Measurements from ENCODE around the gene SYT8. TPM values are rescaled to one million over a fixed set of nuclear protein-coding genes. Genes with fewer than 3 reads are reported as not detected.

Gene SYT8
- total RNA-seq, 2 donors from 2014 or later: not detected

GRCh38 chr11:1843098-1843473 lies 8.3 kb downstream of the SYT8 start:
- peaks cover 22% of the 10 kb centered on the region for H3K4me1 Mint-ChIP-seq

GRCh38 chr11:1843796-1844195 lies 9.0 kb downstream of the SYT8 start:
- Mint-ChIP-seq H3K4me1 (peaks cover 22% of the 10 kb centered on the region), H3K4me3 (peak overlapping the region; percentile 79), H3K36me3 (ENCODE audit: low read depth) (no peaks in the 10 kb centered on the region), H3K27me3 (no peaks in the 10 kb centered on the region), H3K9me3 (no peaks in the 10 kb centered on the region), H3K27ac (peak overlapping the region; percentile 95)
- no peak for ATAC-seq (replicated peaks)

More at GRCh38 chr11:1843098-1843473, 8.3 kb downstream of the SYT8 start:
- Mint-ChIP-seq H3K4me3 (peak overlapping the region; percentile 79), H3K9me3 (no peaks in the 10 kb centered on the region), H3K27me3 (no peaks in the 10 kb centered on the region), H3K27ac (peak overlapping the region; percentile 95), H3K36me3 (ENCODE audit: low read depth) (no peaks in the 10 kb centered on the region)
- no peak for ATAC-seq (replicated peaks)

GRCh38 chr11:1844221-1845094 lies 9.7 kb downstream of the SYT8 start:
- no peaks in the 10 kb centered on the region for H3K27me3 Mint-ChIP-seq
- peak overlapping the region; percentile 95 for H3K27ac Mint-ChIP-seq
- H3K4me1 Mint-ChIP-seq: peaks cover 22% of the 10 kb centered on the region
- no peaks in the 10 kb centered on the region for H3K9me3 Mint-ChIP-seq
- H3K4me3 Mint-ChIP-seq: peak overlapping the region; percentile 79
- peak; percentile 83 for ATAC-seq (replicated peaks)
- H3K36me3 Mint-ChIP-seq (ENCODE audit: low read depth): no peaks in the 10 kb centered on the region

- ATAC-seq (replicated peaks): no peak
Measured at GRCh38 chr11:1845095-1845429, 10.3 kb downstream of the SYT8 start.

GRCh38 chr11:1845561-1846452 lies 11.0 kb downstream of the SYT8 start:
- H3K36me3 Mint-ChIP-seq (ENCODE audit: low read depth): no peaks in the 10 kb centered on the region
- peak overlapping the region; percentile 95 for H3K27ac Mint-ChIP-seq
- ATAC-seq (replicated peaks): peak; percentile 59
- H3K4me3 Mint-ChIP-seq: peak overlapping the region; percentile 79
- H3K9me3 Mint-ChIP-seq: no peaks in the 10 kb centered on the region
- H3K27me3 Mint-ChIP-seq: no peaks in the 10 kb centered on the region
- H3K4me1 Mint-ChIP-seq: peaks cover 22% of the 10 kb centered on the region

More at GRCh38 chr11:1845095-1845429, 10.3 kb downstream of the SYT8 start:
- H3K4me3 Mint-ChIP-seq: peak overlapping the region; percentile 79
- no peaks in the 10 kb centered on the region for H3K9me3 Mint-ChIP-seq
- H3K27me3 Mint-ChIP-seq: no peaks in the 10 kb centered on the region
- H3K27ac Mint-ChIP-seq: peak overlapping the region; percentile 95
- no peaks in the 10 kb centered on the region for H3K36me3 Mint-ChIP-seq (ENCODE audit: low read depth)
- H3K4me1 Mint-ChIP-seq: peaks cover 22% of the 10 kb centered on the region

GRCh38 chr11:1846453-1846932 lies 11.7 kb downstream of the SYT8 start:
- Mint-ChIP-seq H3K27ac (peak overlapping the region; percentile 78), H3K36me3 (ENCODE audit: low read depth) (no peaks in the 10 kb centered on the region), H3K4me1 (peaks cover 22% of the 10 kb centered on the region), H3K27me3 (no peaks in the 10 kb centered on the region), H3K4me3 (no peak overlapping the region), H3K9me3 (no peaks in the 10 kb centered on the region)
- ATAC-seq (replicated peaks): no peak

- Mint-ChIP-seq H3K4me1 (peaks cover 24% of the 10 kb centered on the region), H3K36me3 (ENCODE audit: low read depth) (no peaks in the 10 kb centered on the region), H3K4me3 (no peak overlapping the region), H3K27me3 (no peaks in the 10 kb centered on the region), H3K9me3 (no peaks in the 10 kb centered on the region), H3K27ac (peak overlapping the region; percentile 78)
- no peak for ATAC-seq (replicated peaks)
Measured at GRCh38 chr11:1847006-1847735, 12.4 kb downstream of the SYT8 start.

- H3K4me1 Mint-ChIP-seq: peaks cover 32% of the 10 kb centered on the region
- H3K27me3 Mint-ChIP-seq: no peaks in the 10 kb centered on the region
- no peak overlapping the region for H3K4me3 Mint-ChIP-seq
- ATAC-seq (replicated peaks): no peak
- peaks cover 6% of the 10 kb centered on the region for H3K36me3 Mint-ChIP-seq (ENCODE audit: low read depth)
- H3K27ac Mint-ChIP-seq: peak overlapping the region; percentile 70
- H3K9me3 Mint-ChIP-seq: no peaks in the 10 kb centered on the region
Measured at GRCh38 chr11:1847926-1848639, 13.3 kb downstream of the SYT8 start.

GRCh38 chr11:1848640-1849430 lies 14.0 kb downstream of the SYT8 start:
- Mint-ChIP-seq H3K27me3 (no peaks in the 10 kb centered on the region), H3K9me3 (no peaks in the 10 kb centered on the region), H3K4me3 (peak overlapping the region; percentile 99), H3K4me1 (peaks cover 24% of the 10 kb centered on the region), H3K27ac (peak overlapping the region; percentile 100), H3K36me3 (ENCODE audit: low read depth) (peaks cover 13% of the 10 kb centered on the region)
- ATAC-seq (replicated peaks): no peak

GRCh38 chr11:1851468-1852180 lies 16.8 kb downstream of the SYT8 start:
- peaks cover 10% of the 10 kb centered on the region for H3K4me1 Mint-ChIP-seq
- H3K27ac Mint-ChIP-seq: peak overlapping the region; percentile 100
- H3K27me3 Mint-ChIP-seq: no peaks in the 10 kb centered on the region
- H3K9me3 Mint-ChIP-seq: no peaks in the 10 kb centered on the region
- ATAC-seq (replicated peaks): no peak
- H3K4me3 Mint-ChIP-seq: peak overlapping the region; percentile 99
- H3K36me3 Mint-ChIP-seq (ENCODE audit: low read depth): peaks cover 29% of the 10 kb centered on the region

- no peak for ATAC-seq (replicated peaks)
- no peaks in the 10 kb centered on the region for H3K9me3 Mint-ChIP-seq
- peak overlapping the region; percentile 100 for H3K27ac Mint-ChIP-seq
- no peaks in the 10 kb centered on the region for H3K27me3 Mint-ChIP-seq
- peaks cover 34% of the 10 kb centered on the region for H3K36me3 Mint-ChIP-seq (ENCODE audit: low read depth)
- peak overlapping the region; percentile 99 for H3K4me3 Mint-ChIP-seq
- H3K4me1 Mint-ChIP-seq: peaks cover 10% of the 10 kb centered on the region
Measured at GRCh38 chr11:1852271-1852876, 17.6 kb downstream of the SYT8 start.

GRCh38 chr11:1852877-1853276 lies 18.1 kb downstream of the SYT8 start, which contains the start of gene LSP1:
LSP1 (plus strand) TSS chr11:1853084; CDS start chr11:1853145, 61 bp downstream.
- H3K27me3 Mint-ChIP-seq: no peaks in the 10 kb centered on the region

More at GRCh38 chr11:1852877-1853276, 18.1 kb downstream of the SYT8 start, which contains the start of gene LSP1:
- peaks cover 10% of the 10 kb centered on the region for H3K4me1 Mint-ChIP-seq
- peak within 1 kb of the TSS; percentile 99 for H3K4me3 Mint-ChIP-seq
- no peaks in the 10 kb centered on the region for H3K9me3 Mint-ChIP-seq
- peak; percentile 59 for ATAC-seq (replicated peaks)
- peak within 1 kb of the TSS; percentile 100 for H3K27ac Mint-ChIP-seq
- H3K36me3 Mint-ChIP-seq (ENCODE audit: low read depth): peaks cover 39% of the 10 kb centered on the region

All from activated T-helper 17 cell treated with anti-CD3 and anti-CD28 coated beads, Interleukin-2, amount 50 U/mL, for 72 hours (primary cell).